IPS-18c (cell line): ENCODE data around the gene HTR3E.
"Not testable (repeated sequence)": the region's sequence is repeated elsewhere in the genome, so short reads cannot be mapped to it uniquely, and the experiment has no call there.

ENCODE experiments used
- H3K4me3 ChIP-seq: 2 replicates; pipeline ENCODE4 v1.7.0; 2013; ENCODE audit warnings: low read depth, mild to moderate bottlenecking, low read length, moderate library complexity; ENCODE audit not compliant: insufficient read depth
- H3K9me3 ChIP-seq: one replicate; pipeline ENCODE4 v1.6.1; 2013; ENCODE audit warnings: mild to moderate bottlenecking, low read length, moderate library complexity; ENCODE audit not compliant: control insufficient read depth, insufficient read depth

HTR3E gene, protein sequence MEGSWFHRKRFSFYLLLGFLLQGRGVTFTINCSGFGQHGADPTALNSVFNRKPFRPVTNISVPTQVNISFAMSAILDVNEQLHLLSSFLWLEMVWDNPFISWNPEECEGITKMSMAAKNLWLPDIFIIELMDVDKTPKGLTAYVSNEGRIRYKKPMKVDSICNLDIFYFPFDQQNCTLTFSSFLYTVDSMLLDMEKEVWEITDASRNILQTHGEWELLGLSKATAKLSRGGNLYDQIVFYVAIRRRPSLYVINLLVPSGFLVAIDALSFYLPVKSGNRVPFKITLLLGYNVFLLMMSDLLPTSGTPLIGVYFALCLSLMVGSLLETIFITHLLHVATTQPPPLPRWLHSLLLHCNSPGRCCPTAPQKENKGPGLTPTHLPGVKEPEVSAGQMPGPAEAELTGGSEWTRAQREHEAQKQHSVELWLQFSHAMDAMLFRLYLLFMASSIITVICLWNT

GRCh38 chr3:184096811-184097383 lies at the start of gene HTR3E:
Gene HTR3E, plus strand, starts transcription at chr3:184097064. Its CDS starts 466 bp downstream, at chr3:184097530.
- no peaks in the 10 kb centered on the region for H3K9me3 ChIP-seq
- H3K4me3 ChIP-seq, result no peak within 1 kb of the TSS

DNA sequence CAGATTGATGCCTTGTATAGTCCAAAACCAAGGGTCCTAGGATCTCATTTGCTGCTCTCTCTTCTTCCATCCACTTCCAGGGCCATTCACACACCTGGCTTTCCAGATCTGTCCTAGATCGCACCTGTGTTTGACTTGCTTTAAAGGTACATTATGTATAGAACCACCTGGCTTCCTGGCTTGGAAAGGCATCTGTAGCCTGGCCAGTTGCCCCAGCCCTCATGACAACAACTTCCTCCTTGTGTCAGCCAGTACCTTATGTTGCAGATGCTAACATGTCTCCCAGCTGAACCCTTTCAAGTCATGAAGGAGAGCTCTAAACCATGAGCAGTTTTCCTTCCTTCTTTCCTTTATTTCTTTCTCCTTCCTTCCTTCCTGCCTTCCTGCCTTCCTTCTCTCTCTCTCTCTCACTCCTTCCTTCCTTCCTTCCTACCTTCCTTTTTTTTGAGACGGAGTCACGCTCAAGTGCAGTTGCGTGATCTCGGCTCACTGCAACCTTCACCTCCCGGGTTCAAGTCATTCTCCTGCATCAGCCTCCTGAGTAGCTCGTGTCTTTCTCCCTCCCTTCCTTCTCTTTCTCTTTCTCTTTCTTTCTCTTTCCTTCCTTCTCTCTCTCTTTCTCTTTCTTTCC lies 46.5 kb upstream of the HTR3E start:
- no peak overlapping the region for H3K4me3 ChIP-seq
- no peaks in the 10 kb centered on the region for H3K9me3 ChIP-seq

- no peaks in the 10 kb centered on the region for H3K9me3 ChIP-seq
- H3K4me3 ChIP-seq, result no peak within 1 kb of the TSS
Measured at GRCh38 chr3:184052767-184053166, 44.1 kb upstream of the HTR3E start, which contains the start of gene HTR3C. Gene HTR3C, plus strand, starts transcription at chr3:184053047. Its CDS starts 34 bp downstream, at chr3:184053081.

GRCh38 chr3:184058029-184058428 lies 38.8 kb upstream of the HTR3E start:
- Histone ChIP-seq H3K9me3 (no peaks in the 10 kb centered on the region), H3K4me3 (no peak overlapping the region)

- Histone ChIP-seq H3K9me3 (no peaks in the 10 kb centered on the region), H3K4me3 (no peak overlapping the region)
Measured at GRCh38 chr3:184059424-184059823, 37.4 kb upstream of the HTR3E start.

DNA sequence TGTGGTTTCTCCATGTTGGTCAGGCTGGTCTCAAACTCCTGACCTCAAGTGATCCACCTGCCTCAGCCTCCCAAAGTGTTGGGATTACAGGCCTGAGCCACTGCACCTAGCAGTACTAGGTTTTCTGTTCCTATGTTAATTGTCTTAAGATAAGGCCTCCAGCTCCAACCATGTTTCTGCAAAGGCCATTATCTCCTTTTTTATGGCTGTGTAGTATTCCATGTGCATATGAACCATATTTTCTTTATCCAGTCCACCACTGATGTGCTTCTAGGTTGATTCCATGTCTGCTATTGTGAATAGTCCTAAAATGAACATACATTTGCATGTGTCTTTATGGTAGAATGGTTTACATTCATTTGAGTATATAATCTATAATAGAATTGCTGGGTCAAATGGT lies 34.2 kb upstream of the HTR3E start:
- H3K4me3 ChIP-seq, result no peak overlapping the region
- no peaks in the 10 kb centered on the region for H3K9me3 ChIP-seq

DNA sequence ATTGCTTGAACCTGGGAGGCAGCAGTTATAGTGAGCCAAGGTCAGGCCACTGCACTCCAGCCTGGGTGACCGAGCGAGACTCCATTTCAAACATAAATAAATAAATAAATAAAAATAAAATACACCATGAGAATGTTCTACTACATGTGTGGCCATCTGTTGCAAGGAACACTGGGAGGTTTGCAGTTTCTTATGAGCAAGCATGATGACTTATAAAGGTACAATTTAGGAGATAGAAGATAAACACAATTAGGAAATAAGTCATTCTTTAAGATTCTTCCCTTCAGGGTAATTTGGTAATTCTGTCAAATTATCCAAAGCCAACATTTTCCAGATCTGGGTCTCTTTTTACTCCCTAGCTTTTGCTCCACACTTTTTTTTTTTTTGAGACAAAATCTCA lies 30.7 kb upstream of the HTR3E start:
- H3K9me3 ChIP-seq, result no peaks in the 10 kb centered on the region
- H3K4me3 ChIP-seq, result no peak overlapping the region

- H3K4me3 ChIP-seq, result no peak overlapping the region
- H3K9me3 ChIP-seq, result no peaks in the 10 kb centered on the region
Measured at GRCh38 chr3:184067573-184068055, 29.2 kb upstream of the HTR3E start.

GRCh38 chr3:184068344-184068743 lies 28.5 kb upstream of the HTR3E start:
- Histone ChIP-seq H3K9me3 (peaks cover under 1% of the 10 kb centered on the region), H3K4me3 (no peak overlapping the region)

GRCh38 chr3:184071142-184071541 lies 25.7 kb upstream of the HTR3E start:
- H3K9me3 ChIP-seq, H3K4me3 ChIP-seq: not testable (repeated sequence)

- no peak overlapping the region for H3K4me3 ChIP-seq
- H3K9me3 ChIP-seq, result peaks cover 2% of the 10 kb centered on the region
Measured at GRCh38 chr3:184073621-184074020, 23.2 kb upstream of the HTR3E start.

GRCh38 chr3:184075901-184076300 lies 21.0 kb upstream of the HTR3E start:
- no peak overlapping the region for H3K4me3 ChIP-seq
- peaks cover 2% of the 10 kb centered on the region for H3K9me3 ChIP-seq

GRCh38 chr3:184077881-184078280 lies 19.0 kb upstream of the HTR3E start:
- Histone ChIP-seq H3K9me3 (peaks cover 2% of the 10 kb centered on the region), H3K4me3 (no peak overlapping the region)

DNA sequence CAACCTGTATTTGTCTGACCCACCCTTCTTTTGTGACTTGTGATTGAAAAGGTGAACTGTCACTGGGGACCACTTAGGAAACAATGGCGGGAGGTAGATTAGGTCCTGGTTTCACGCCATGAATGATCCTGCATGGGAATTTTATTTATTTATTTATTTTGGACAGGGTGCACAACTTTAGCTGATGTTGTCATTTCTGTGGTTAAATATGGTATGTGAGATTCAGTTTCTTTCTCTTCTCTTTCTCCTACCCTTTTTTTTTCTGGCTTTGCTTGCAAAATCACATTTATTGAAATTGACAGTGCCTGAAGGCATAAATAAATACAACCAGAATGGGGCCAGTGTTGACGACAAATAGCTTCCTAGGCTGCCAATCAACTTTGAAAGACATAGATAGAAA lies 18.0 kb upstream of the HTR3E start:
- Histone ChIP-seq H3K9me3 (no peaks in the 10 kb centered on the region), H3K4me3 (no peak overlapping the region)

GRCh38 chr3:184081116-184081830 lies 15.6 kb upstream of the HTR3E start:
- H3K4me3 ChIP-seq, result no peak overlapping the region
- no peaks in the 10 kb centered on the region for H3K9me3 ChIP-seq

- Histone ChIP-seq H3K9me3 (no peaks in the 10 kb centered on the region), H3K4me3 (no peak overlapping the region)
Measured at GRCh38 chr3:184082034-184082433, 14.8 kb upstream of the HTR3E start.

GRCh38 chr3:184082465-184082864 lies 14.4 kb upstream of the HTR3E start:
- Histone ChIP-seq H3K9me3 (no peaks in the 10 kb centered on the region), H3K4me3 (no peak overlapping the region)
